Skeletal muscle satellite cell (primary cell): ENCODE data around the gene GEMIN4.
"Not testable (repeated sequence)": the region's sequence is repeated elsewhere in the genome, so short reads cannot be mapped to it uniquely, and the experiment has no call there.

Experiments used
- H3K27me3 ChIP-seq: 2 replicates; pipeline ENCODE4 v1.7.0; 2013; ENCODE audit warnings: low read length; ENCODE audit not compliant: control insufficient read depth, insufficient read depth
- H3K36me3 ChIP-seq: 2 replicates; pipeline ENCODE4 v1.7.0; 2013; ENCODE audit warnings: mild to moderate bottlenecking, control low read depth, low read length; ENCODE audit not compliant: insufficient read depth
- H3K4me1 ChIP-seq: 2 replicates; pipeline ENCODE4 v1.7.0; 2013; ENCODE audit warnings: low read length; ENCODE audit not compliant: control insufficient read depth, insufficient read depth
- H3K4me2 ChIP-seq: 2 replicates; pipeline ENCODE4 v1.7.0; 2013; ENCODE audit warnings: mild to moderate bottlenecking, low read length
- H3K4me3 ChIP-seq: 2 replicates; pipeline ENCODE4 v1.7.0; 2013; ENCODE audit warnings: low read length
- H3K9ac ChIP-seq: 2 replicates; pipeline ENCODE4 v1.7.0; 2013; ENCODE audit warnings: mild to moderate bottlenecking, low read depth, low read length, moderate library complexity
- H3K9me3 ChIP-seq: replicated peaks from 2 replicates; pipeline ENCODE4 v1.7.0; 2013; ENCODE audit warnings: mild to moderate bottlenecking, control low read depth, low read length

Gene GEMIN4

GRCh38 chr17:791829-792228 lies 39.8 kb upstream of the GEMIN4 start:
- Histone ChIP-seq H3K27me3 (no peaks in the 10 kb centered on the region), H3K4me2 (no peak overlapping the region), H3K9me3 (no peaks in the 10 kb centered on the region), H3K4me3 (no peak overlapping the region), H3K9ac (no peak overlapping the region), H3K36me3 (peaks cover 43% of the 10 kb centered on the region), H3K4me1 (peaks cover 9% of the 10 kb centered on the region)

- not testable (repeated sequence) for H3K4me1 ChIP-seq, H3K4me2 ChIP-seq, H3K4me3 ChIP-seq, H3K27me3 ChIP-seq, H3K9me3 ChIP-seq, H3K9ac ChIP-seq
- peaks cover 43% of the 10 kb centered on the region for H3K36me3 ChIP-seq
Observed at GRCh38 chr17:790874-791247, 38.8 kb upstream of the GEMIN4 start.

GRCh38 chr17:789931-790873 lies 38.1 kb upstream of the GEMIN4 start:
- not testable (repeated sequence) for H3K9ac ChIP-seq, H3K9me3 ChIP-seq, H3K4me2 ChIP-seq, H3K4me3 ChIP-seq, H3K4me1 ChIP-seq, H3K27me3 ChIP-seq
- H3K36me3 ChIP-seq: peaks cover 43% of the 10 kb centered on the region

- no peak overlapping the region for H3K4me2 ChIP-seq
- H3K9ac ChIP-seq: no peak overlapping the region
- no peak overlapping the region for H3K4me3 ChIP-seq
- no peaks in the 10 kb centered on the region for H3K27me3 ChIP-seq
- H3K36me3 ChIP-seq: peaks cover 48% of the 10 kb centered on the region
- no peaks in the 10 kb centered on the region for H3K4me1 ChIP-seq
- no peaks in the 10 kb centered on the region for H3K9me3 ChIP-seq
Observed at GRCh38 chr17:789160-789840, 37.2 kb upstream of the GEMIN4 start.

GRCh38 chr17:788551-788950 lies 36.5 kb upstream of the GEMIN4 start:
- Histone ChIP-seq H3K27me3 (no peaks in the 10 kb centered on the region), H3K4me2 (no peak overlapping the region), H3K9me3 (no peaks in the 10 kb centered on the region), H3K4me1 (peaks cover under 1% of the 10 kb centered on the region), H3K36me3 (peaks cover 48% of the 10 kb centered on the region), H3K9ac (no peak overlapping the region), H3K4me3 (no peak overlapping the region)

GRCh38 chr17:787641-788221 lies 35.7 kb upstream of the GEMIN4 start:
- H3K4me3 ChIP-seq: no peak overlapping the region
- H3K9me3 ChIP-seq: no peaks in the 10 kb centered on the region
- no peak overlapping the region for H3K4me2 ChIP-seq
- peaks cover 47% of the 10 kb centered on the region for H3K36me3 ChIP-seq
- H3K9ac ChIP-seq: no peak overlapping the region
- H3K27me3 ChIP-seq: no peaks in the 10 kb centered on the region
- peaks cover 7% of the 10 kb centered on the region for H3K4me1 ChIP-seq

GRCh38 chr17:785901-786300 lies 33.8 kb upstream of the GEMIN4 start:
- H3K4me2 ChIP-seq, H3K27me3 ChIP-seq, H3K4me3 ChIP-seq, H3K9me3 ChIP-seq, H3K9ac ChIP-seq: not testable (repeated sequence)
- Histone ChIP-seq H3K4me1 (peaks cover 12% of the 10 kb centered on the region), H3K36me3 (peaks cover 29% of the 10 kb centered on the region)

- peak overlapping the region; percentile 89 for H3K4me2 ChIP-seq
- no peak overlapping the region for H3K4me3 ChIP-seq
- no peaks in the 10 kb centered on the region for H3K9me3 ChIP-seq
- H3K9ac ChIP-seq: no peak overlapping the region
- peaks cover 17% of the 10 kb centered on the region for H3K36me3 ChIP-seq
- H3K27me3 ChIP-seq: no peaks in the 10 kb centered on the region
- peaks cover 13% of the 10 kb centered on the region for H3K4me1 ChIP-seq
Observed at GRCh38 chr17:784143-784542, 32.1 kb upstream of the GEMIN4 start.

- Histone ChIP-seq H3K9me3 (no peaks in the 10 kb centered on the region), H3K9ac (peak within 1 kb of the TSS; percentile 95), H3K4me2 (peak within 1 kb of the TSS; percentile 89), H3K27me3 (no peaks in the 10 kb centered on the region), H3K4me1 (peaks cover 13% of the 10 kb centered on the region), H3K4me3 (peak within 1 kb of the TSS; percentile 100), H3K36me3 (peaks cover 22% of the 10 kb centered on the region)
Observed at GRCh38 chr17:781805-782731, 30.0 kb upstream of the GEMIN4 start, which contains the start of the genes GLOD4 and MRM3. GLOD4 (minus strand) TSS chr17:782280; CDS start chr17:782255, 25 bp downstream. MRM3 (plus strand) TSS chr17:782353; CDS start chr17:782379, 26 bp downstream.

GRCh38 chr17:778096-778495 lies 26.0 kb upstream of the GEMIN4 start:
- Histone ChIP-seq H3K4me3 (no peak overlapping the region), H3K9ac (no peak overlapping the region), H3K4me2 (no peak overlapping the region), H3K4me1 (peaks cover 7% of the 10 kb centered on the region), H3K27me3 (no peaks in the 10 kb centered on the region), H3K9me3 (no peaks in the 10 kb centered on the region), H3K36me3 (peaks cover 52% of the 10 kb centered on the region)

GRCh38 chr17:774313-774584 lies 22.2 kb upstream of the GEMIN4 start:
- Histone ChIP-seq H3K36me3 (peaks cover 77% of the 10 kb centered on the region), H3K4me3 (no peak overlapping the region), H3K9ac (no peak overlapping the region), H3K4me1 (no peaks in the 10 kb centered on the region), H3K27me3 (no peaks in the 10 kb centered on the region), H3K9me3 (no peaks in the 10 kb centered on the region), H3K4me2 (no peak overlapping the region)
